GM12801 (cell line): ENCODE results near the gene SPIN2B.
"Not testable (repeated sequence)": the region's sequence is repeated elsewhere in the genome, so short reads cannot be mapped to it uniquely, and the experiment has no call there.

Experiments
- CTCF ChIP-seq: IDR thresholded peaks from one replicate; pipeline ENCODE4 v1.5.1; 2011; ENCODE audit warnings: control low read depth; ENCODE audit not compliant: insufficient read length; ENCODE audit errors: extremely low read depth

Gene SPIN2B

GRCh38 chrX:57121162-57121755 lies at the start of gene SPIN2B:
SPIN2B (minus strand) TSS chrX:57121548.
- TF ChIP-seq CTCF, result no peak

GRCh38 chrX:57156397-57157049 lies 35.2 kb upstream of the SPIN2B start:
- TF ChIP-seq CTCF, result no peak

- no peak for TF ChIP-seq CTCF
These were observed 33.8 kb upstream of the SPIN2B start for GRCh38 chrX:57155171-57155570.

GRCh38 chrX:57138674-57139073 lies 17.3 kb upstream of the SPIN2B start:
- no peak for TF ChIP-seq CTCF

- TF ChIP-seq CTCF, result no peak
These were observed 16.2 kb upstream of the SPIN2B start for GRCh38 chrX:57137501-57137900.

GRCh38 chrX:57137073-57137472 lies 15.7 kb upstream of the SPIN2B start, which contains the start of gene SPIN2A:
SPIN2A (minus strand) TSS chrX:57137397; CDS start chrX:57136597, 800 bp downstream.
- not testable (repeated sequence) for TF ChIP-seq CTCF

- TF ChIP-seq CTCF, result no peak
These were observed 13.9 kb upstream of the SPIN2B start for GRCh38 chrX:57135287-57135686.
